Activated CD4-positive, alpha-beta T cell treated with anti-CD3 and anti-CD28 coated beads, Interleukin-2, amount 10 ng/mL, durations not matched to agents 7 days and 5 days (primary cell): ENCODE results near the gene NOTCH4. TPM values are rescaled to one million over a fixed set of nuclear protein-coding genes. Genes with fewer than 3 reads are reported as not detected.
"Not testable (repeated sequence)": the region's sequence is repeated elsewhere in the genome, so short reads cannot be mapped to it uniquely, and the experiment has no call there.

Source experiments
- CTCF ChIA-PET: fragments of 350-600 bp; sonication (Branson Sonifier 250); formaldehyde crosslinking; loops from one replicate; lab custom pipeline; 2021; ENCODE audit warnings: antibody characterized with exemption; lab: Charles Lee
- POLR2A ChIA-PET: fragments of 350-600 bp; sonication (Branson Sonifier 250); formaldehyde crosslinking; loops from one replicate; lab custom pipeline; 2021; ENCODE audit warnings: antibody characterized with exemption; lab: Charles Lee
- DNase-seq: peaks from one replicate; pipeline ENCODE4 v3.0.0-alpha.2; 2020
- H3K27ac Mint-ChIP-seq: one replicate; pipeline ENCODE4 v1.8.0; 2021; ENCODE audit warnings: mild to moderate bottlenecking, moderate library complexity, mixed read lengths
- H3K27me3 Mint-ChIP-seq: one replicate; pipeline ENCODE4 v1.8.0; 2021; ENCODE audit warnings: mixed read lengths
- H3K36me3 Mint-ChIP-seq: one replicate; pipeline ENCODE4 v1.8.0; 2021; ENCODE audit warnings: low read depth, mixed read lengths
- H3K4me1 Mint-ChIP-seq: one replicate; pipeline ENCODE4 v1.8.0; 2021; ENCODE audit warnings: mixed read lengths
- H3K4me3 Mint-ChIP-seq: one replicate; pipeline ENCODE4 v1.8.0; 2021; ENCODE audit warnings: mild to moderate bottlenecking, moderate library complexity, mixed read lengths
- H3K9me3 Mint-ChIP-seq: one replicate; pipeline ENCODE4 v1.8.0; 2021; ENCODE audit warnings: mixed read lengths
- total RNA-seq, 2 experiments: library from RNA; stranded (reverse); gene quantifications; one replicate each; pipeline ENCODE4 v1.2.3, GENCODE V29; 2021

Gene NOTCH4
- total RNA-seq, 2 experiments from 2014 or later, result 0.20 to 0.27 TPM

DNA sequence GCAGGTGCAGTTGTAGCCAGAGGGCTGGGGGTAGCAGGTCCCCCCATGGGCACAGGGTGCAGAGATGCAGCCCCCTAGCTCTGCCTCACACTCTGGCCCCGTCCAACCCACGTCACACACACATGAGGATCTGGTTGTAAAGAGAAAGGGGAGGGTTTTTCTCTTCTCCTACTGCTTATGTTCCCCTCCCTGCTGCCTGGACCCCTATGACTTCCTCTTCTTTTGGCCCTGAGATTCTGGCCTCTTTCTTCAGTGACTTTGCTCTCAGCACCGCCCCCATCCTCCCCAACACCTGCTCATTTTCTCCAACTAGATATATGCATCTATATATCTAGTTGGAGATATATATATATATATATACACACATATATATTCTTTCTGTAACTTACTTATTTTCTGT, 9.7 kb downstream of the NOTCH4 start:
- ChIA-PET POLR2A (no interaction called here), CTCF (no interaction called here)
- no peaks in the 10 kb centered on the region for H3K9me3 Mint-ChIP-seq
- no peak overlapping the region for H3K4me3 Mint-ChIP-seq
- no peak overlapping the region for H3K27ac Mint-ChIP-seq
- no peaks in the 10 kb centered on the region for H3K36me3 Mint-ChIP-seq
- DNase-seq, result no peak
- H3K27me3 Mint-ChIP-seq, result peaks cover 2% of the 10 kb centered on the region
- H3K4me1 Mint-ChIP-seq, result no peaks in the 10 kb centered on the region

DNA sequence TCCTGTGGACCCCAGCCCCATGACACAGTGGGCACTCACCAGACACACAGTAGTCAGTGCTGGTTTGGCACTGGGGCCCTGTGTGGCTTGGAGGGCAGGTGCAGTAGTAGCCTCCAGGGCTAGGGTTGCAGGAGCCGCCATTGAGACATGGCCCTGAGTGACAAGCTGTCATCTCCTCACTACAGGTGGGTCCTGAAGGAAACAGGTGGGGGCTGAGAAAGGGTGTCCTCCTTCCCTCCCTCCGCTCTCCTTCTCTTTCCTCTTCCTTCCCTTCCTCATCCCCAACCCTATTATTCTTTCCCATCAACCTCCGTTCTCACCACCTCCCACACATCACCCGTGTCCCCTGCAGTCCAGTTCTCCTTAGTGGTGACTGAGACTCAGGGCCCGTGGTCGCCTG, 10.2 kb downstream of the NOTCH4 start:
- H3K27me3 Mint-ChIP-seq, result peaks cover 2% of the 10 kb centered on the region
- POLR2A ChIA-PET, result no interaction called here
- H3K4me3 Mint-ChIP-seq, result no peak overlapping the region
- DNase-seq, result no peak
- CTCF ChIA-PET, result no interaction called here
- H3K36me3 Mint-ChIP-seq, result no peaks in the 10 kb centered on the region
- no peak overlapping the region for H3K27ac Mint-ChIP-seq
- H3K9me3 Mint-ChIP-seq, result no peaks in the 10 kb centered on the region
- H3K4me1 Mint-ChIP-seq, result no peaks in the 10 kb centered on the region

DNA sequence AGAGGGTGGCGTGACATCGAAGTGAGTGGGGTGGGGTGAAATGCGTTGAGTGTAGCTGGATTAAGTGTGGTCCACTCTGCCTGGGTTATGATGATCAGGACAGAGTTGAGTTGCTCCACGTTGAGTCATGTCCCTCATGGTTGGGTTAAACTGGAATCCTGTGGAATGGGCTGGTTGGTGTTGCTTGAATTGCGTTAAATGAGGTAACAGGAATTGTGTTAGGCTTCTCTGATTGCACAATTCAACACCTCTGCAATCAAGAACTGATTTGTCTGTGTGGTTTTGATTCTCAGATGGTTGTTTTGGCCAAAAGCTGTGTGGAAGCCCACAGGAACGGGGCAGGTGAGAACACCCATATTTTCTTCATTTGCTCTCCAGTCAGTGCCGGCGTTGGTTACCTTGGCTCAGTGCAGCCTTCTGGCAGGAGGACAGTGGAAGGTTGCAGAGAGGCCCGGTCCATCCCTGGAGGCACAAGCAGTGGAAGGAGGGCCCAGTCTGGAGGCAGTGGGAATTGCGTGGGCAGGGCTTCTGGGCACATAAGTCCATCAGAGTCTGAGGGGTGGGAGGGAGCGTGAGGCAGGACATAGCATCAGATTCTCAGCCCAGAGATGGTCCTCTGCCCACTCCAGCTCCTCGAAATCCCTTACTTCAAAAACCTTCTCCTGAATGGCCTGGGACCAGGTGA, 11.6 kb downstream of the NOTCH4 start:
- H3K27ac Mint-ChIP-seq, result no peak overlapping the region
- H3K36me3 Mint-ChIP-seq, result no peaks in the 10 kb centered on the region
- CTCF ChIA-PET, result no interaction called here
- H3K9me3 Mint-ChIP-seq, result no peaks in the 10 kb centered on the region
- peaks cover 3% of the 10 kb centered on the region for H3K27me3 Mint-ChIP-seq
- no peaks in the 10 kb centered on the region for H3K4me1 Mint-ChIP-seq
- no peak for DNase-seq
- POLR2A ChIA-PET, result no interaction called here
- H3K4me3 Mint-ChIP-seq, result no peak overlapping the region

DNA sequence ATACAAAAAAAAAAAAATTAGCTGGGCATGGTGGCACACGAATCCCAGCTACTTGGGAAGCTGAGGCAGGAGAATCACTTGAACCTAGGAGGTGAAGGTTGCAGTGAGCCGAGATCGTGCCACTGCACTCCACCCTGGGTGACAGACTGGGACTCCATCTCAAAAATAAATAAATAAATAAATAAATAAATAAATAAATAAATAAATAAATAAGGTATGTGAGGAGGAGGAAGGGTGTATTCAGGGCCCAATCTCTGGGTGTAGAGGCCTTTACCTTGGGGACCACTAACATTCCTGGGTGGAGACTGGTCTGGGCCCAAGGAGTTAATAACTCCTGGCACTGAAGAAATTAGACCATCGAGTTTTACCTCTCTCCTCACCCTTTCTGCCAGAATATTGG, 12.4 kb downstream of the NOTCH4 start:
- CTCF ChIA-PET, H3K36me3 Mint-ChIP-seq, H3K27me3 Mint-ChIP-seq, H3K4me3 Mint-ChIP-seq, H3K9me3 Mint-ChIP-seq, POLR2A ChIA-PET, H3K4me1 Mint-ChIP-seq, DNase-seq, H3K27ac Mint-ChIP-seq: not testable (repeated sequence)

GRCh38 chr6:32210191-32210601, 13.7 kb downstream of the NOTCH4 start:
- peaks cover 3% of the 10 kb centered on the region for H3K27me3 Mint-ChIP-seq
- CTCF ChIA-PET, result no interaction called here
- no peak overlapping the region for H3K4me3 Mint-ChIP-seq
- no peaks in the 10 kb centered on the region for H3K4me1 Mint-ChIP-seq
- DNase-seq, result no peak
- no peaks in the 10 kb centered on the region for H3K36me3 Mint-ChIP-seq
- POLR2A ChIA-PET, result no interaction called here
- H3K9me3 Mint-ChIP-seq, result no peaks in the 10 kb centered on the region
- no peak overlapping the region for H3K27ac Mint-ChIP-seq

- DNase-seq, result no peak
- H3K4me1 Mint-ChIP-seq, result no peaks in the 10 kb centered on the region
- peaks cover 9% of the 10 kb centered on the region for H3K27me3 Mint-ChIP-seq
- ChIA-PET CTCF (no interaction called here), POLR2A (no interaction called here)
- H3K27ac Mint-ChIP-seq, result no peak overlapping the region
- H3K4me3 Mint-ChIP-seq, result no peak overlapping the region
- no peaks in the 10 kb centered on the region for H3K9me3 Mint-ChIP-seq
- H3K36me3 Mint-ChIP-seq, result no peaks in the 10 kb centered on the region
Observed at GRCh38 chr6:32208996-32209395, 14.9 kb downstream of the NOTCH4 start.

GRCh38 chr6:32204268-32204715, 19.6 kb downstream of the NOTCH4 start:
- POLR2A ChIA-PET, result no interaction called here

DNA sequence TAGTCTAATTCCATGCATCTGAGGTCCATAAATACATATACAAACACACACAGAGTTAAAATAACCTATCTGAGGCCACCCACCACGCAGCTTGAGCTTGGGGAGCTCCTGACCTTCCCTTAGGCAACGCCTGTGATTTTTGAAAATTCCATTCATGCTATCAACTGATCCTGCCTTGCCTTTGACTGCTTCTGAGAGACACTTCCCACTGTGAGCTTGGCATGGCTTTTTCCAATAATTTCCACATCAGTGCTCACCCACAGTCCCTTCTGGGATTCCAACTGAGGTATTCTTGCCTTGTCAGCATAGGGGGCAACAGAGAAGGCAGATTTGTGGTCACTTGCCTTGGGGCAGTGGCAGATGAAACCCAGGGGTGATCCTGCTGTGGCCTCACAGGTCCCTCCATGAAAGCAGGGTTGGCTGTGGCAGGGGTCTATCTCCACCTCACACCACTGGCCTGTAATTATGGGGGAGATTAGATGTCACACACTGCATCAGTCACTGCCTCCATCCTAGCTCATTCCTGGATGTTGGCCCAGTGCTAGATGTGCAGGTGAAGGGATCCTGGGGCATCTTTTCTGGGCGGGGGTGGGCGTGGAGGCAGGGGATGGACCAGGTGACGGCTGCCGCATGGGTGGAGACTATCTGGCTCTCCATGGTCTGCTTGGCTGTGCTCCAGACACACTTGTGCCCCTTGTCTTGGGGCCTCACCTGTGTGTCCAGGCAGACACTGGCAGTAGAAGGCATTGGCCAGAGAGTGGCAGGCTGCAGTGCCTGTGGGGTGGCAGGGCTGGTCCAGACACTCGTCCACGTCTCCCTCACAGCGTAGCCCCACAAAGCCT, 20.2 kb downstream of the NOTCH4 start:
- CTCF ChIA-PET, result interaction anchor here (0.6 to 1.3 kb wide), 2 partner anchors 25 to 1818 kb away, joined by 3 to 4 read pairs; no protein-coding TSS in a partner anchor
- POLR2A ChIA-PET, result no interaction called here
- Mint-ChIP-seq H3K4me3 (no peak overlapping the region), H3K27me3 (peaks cover 10% of the 10 kb centered on the region), H3K4me1 (no peaks in the 10 kb centered on the region), H3K27ac (no peak overlapping the region), H3K9me3 (no peaks in the 10 kb centered on the region), H3K36me3 (no peaks in the 10 kb centered on the region)
- no peak for DNase-seq

More at GRCh38 chr6:32204268-32204715, 19.6 kb downstream of the NOTCH4 start:
- Mint-ChIP-seq H3K27ac (no peak overlapping the region), H3K27me3 (peaks cover 10% of the 10 kb centered on the region), H3K4me3 (no peak overlapping the region), H3K9me3 (no peaks in the 10 kb centered on the region), H3K4me1 (no peaks in the 10 kb centered on the region), H3K36me3 (no peaks in the 10 kb centered on the region)
- no peak for DNase-seq
- CTCF ChIA-PET, result interaction anchor here (1.2 kb wide), 1 partner anchor 9 kb away, joined by 4 read pairs; no protein-coding TSS in a partner anchor

- POLR2A ChIA-PET, result no interaction called here
- H3K36me3 Mint-ChIP-seq, result no peaks in the 10 kb centered on the region
- no peaks in the 10 kb centered on the region for H3K4me1 Mint-ChIP-seq
- no peaks in the 10 kb centered on the region for H3K9me3 Mint-ChIP-seq
- H3K27me3 Mint-ChIP-seq, result peaks cover 8% of the 10 kb centered on the region
- CTCF ChIA-PET, result interaction anchor here (0.6 to 1.3 kb wide), 2 partner anchors 23 to 706 kb away, joined by 3 to 4 read pairs; no protein-coding TSS in a partner anchor
- no peak overlapping the region for H3K4me3 Mint-ChIP-seq
- no peak overlapping the region for H3K27ac Mint-ChIP-seq
- DNase-seq, result no peak
Observed at GRCh38 chr6:32202186-32202585, 21.7 kb downstream of the NOTCH4 start.

- Mint-ChIP-seq H3K4me3 (no peak overlapping the region), H3K36me3 (no peaks in the 10 kb centered on the region), H3K27me3 (peaks cover 8% of the 10 kb centered on the region), H3K9me3 (no peaks in the 10 kb centered on the region), H3K27ac (peak overlapping the region; percentile 57), H3K4me1 (peaks cover 5% of the 10 kb centered on the region)
- DNase-seq, result no peak
- POLR2A ChIA-PET, result interaction anchor here (0.7 kb wide), 1 partner anchor 504 kb away, joined by 3 read pairs; no protein-coding TSS in a partner anchor
- CTCF ChIA-PET, result no interaction called here
Observed at GRCh38 chr6:32200711-32201475, 23.0 kb downstream of the NOTCH4 start.

GRCh38 chr6:32198866-32199265, 25.0 kb downstream of the NOTCH4 start:
- H3K27ac Mint-ChIP-seq, result no peak overlapping the region
- H3K4me1 Mint-ChIP-seq, result peaks cover 21% of the 10 kb centered on the region
- H3K36me3 Mint-ChIP-seq, result no peaks in the 10 kb centered on the region
- H3K9me3 Mint-ChIP-seq, result no peaks in the 10 kb centered on the region
- peaks cover 1% of the 10 kb centered on the region for H3K27me3 Mint-ChIP-seq
- no peak overlapping the region for H3K4me3 Mint-ChIP-seq
- ChIA-PET POLR2A (no interaction called here), CTCF (no interaction called here)
- DNase-seq, result no peak

DNA sequence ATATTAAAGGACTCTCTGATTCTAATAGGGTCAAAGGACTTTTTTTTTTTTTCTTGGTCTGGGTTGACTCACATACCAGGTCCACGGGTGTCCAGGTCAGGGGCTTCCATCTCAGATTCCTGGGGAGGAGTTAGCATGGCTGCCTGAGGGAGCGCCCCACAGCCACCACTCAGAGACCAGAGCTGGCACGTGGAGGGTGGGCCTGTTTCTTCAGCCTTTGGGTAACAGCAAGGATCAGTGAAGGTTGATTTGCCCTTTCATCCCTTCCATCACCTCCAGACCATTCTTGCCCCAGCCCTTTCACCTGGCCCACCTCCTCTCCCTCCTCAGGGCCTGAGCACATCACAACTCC, 25.5 kb downstream of the NOTCH4 start:
- H3K27ac Mint-ChIP-seq, result peak overlapping the region; percentile 57
- no peaks in the 10 kb centered on the region for H3K27me3 Mint-ChIP-seq
- no peak overlapping the region for H3K4me3 Mint-ChIP-seq
- DNase-seq, result no peak
- H3K9me3 Mint-ChIP-seq, result no peaks in the 10 kb centered on the region
- ChIA-PET POLR2A (no interaction called here), CTCF (interaction anchor here (0.6 to 1.2 kb wide), 2 partner anchors 18 to 69 kb away, joined by 3 to 4 read pairs; partner anchors contain the start of gene FKBPL)
- no peaks in the 10 kb centered on the region for H3K36me3 Mint-ChIP-seq
- H3K4me1 Mint-ChIP-seq, result peaks cover 27% of the 10 kb centered on the region
